Breast epithelium (tissue), 3 donors: ENCODE data around the gene KLHL26.

Source experiments
- CTCF ChIP-seq, 3 donors: fragments of 450-650 bp; IDR thresholded peaks; one replicate each; pipeline ENCODE4 v1.5.1; 2016 to 2017; ENCODE audit warnings: antibody characterized with exemption in 3 of 3, mild to moderate bottlenecking in 3 of 3, moderate library complexity in 3 of 3
- POLR2A ChIP-seq: fragments of 450-650 bp; IDR thresholded peaks from one replicate; pipeline ENCODE4 v1.6.1; 2016; ENCODE audit warnings: antibody characterized with exemption, mild to moderate bottlenecking, moderate library complexity

DNA sequence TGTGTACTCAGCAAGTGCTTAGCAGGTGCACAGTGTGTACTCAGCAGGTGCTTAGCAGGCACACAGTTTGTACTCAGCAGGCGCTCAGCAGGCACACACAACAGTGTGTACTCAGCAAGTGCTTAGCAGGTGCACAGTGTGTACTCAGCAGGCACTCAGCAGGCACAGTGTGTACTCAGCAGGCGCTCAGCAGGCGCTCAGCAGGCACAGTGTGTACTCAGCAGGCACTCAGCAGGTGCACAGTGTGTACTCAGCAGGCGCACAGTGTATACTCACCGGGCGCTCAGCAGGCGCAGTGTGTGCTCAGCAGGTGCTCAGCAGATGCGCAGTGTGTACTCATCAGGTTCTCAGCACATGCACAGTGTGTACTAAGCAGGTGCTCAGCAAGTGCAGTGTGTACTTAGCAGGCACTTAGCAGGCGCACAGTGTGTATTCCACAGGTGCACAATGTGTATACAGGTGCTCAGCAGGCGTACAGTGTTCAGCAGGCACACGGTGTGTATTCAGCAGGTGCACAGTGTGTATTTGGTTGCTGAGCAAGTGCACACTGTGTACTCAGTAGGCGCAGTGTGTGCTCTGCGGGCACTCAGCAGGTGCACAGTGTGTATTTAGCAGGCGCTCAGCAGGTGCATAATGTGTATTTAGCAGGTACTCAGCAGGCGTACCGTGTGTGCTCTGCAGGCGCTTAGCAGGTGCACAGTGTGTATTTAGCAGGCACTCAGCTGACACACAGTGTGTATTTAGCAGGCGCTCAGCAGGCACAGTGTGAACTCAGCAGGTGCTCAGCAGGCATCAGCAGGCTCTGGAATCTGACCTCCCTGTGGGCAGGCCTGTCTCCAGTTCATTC lies 61.7 kb downstream of the KLHL26 start:
- TF ChIP-seq CTCF (IDR thresholded peaks at IDR 0.05) = no peak
- no peak for TF ChIP-seq POLR2A
